RCC 7860 (cell line): ENCODE results near the gene RPL3.

Source experiments
- DNase-seq: peaks from one replicate; pipeline ENCODE4 v3.0.0-alpha.2; 2015; ENCODE audit warnings: low spot score
- FAIRE-seq: peaks from 2 replicates; lab custom pipeline; 2012; peaks lifted over from hg19 to GRCh38; lab: Jason Lieb, UNC

RPL3 gene

GRCh38 chr22:39302431-39302960 is 16.9 kb downstream of the RPL3 start:
- no peak for DNase-seq
- FAIRE-seq, result no peak

- FAIRE-seq (no peak), DNase-seq (no peak)
Measured at GRCh38 chr22:39301926-39302325, 17.5 kb downstream of the RPL3 start.

- DNase-seq (no peak), FAIRE-seq (no peak)
Measured at GRCh38 chr22:39301108-39301507, 18.3 kb downstream of the RPL3 start.

GRCh38 chr22:39300186-39300830 is 19.1 kb downstream of the RPL3 start:
- FAIRE-seq (no peak), DNase-seq (no peak)

- FAIRE-seq (no peak), DNase-seq (no peak)
Measured at GRCh38 chr22:39299829-39300178, 19.6 kb downstream of the RPL3 start.

- no peak for DNase-seq
- FAIRE-seq, result no peak
Measured at GRCh38 chr22:39298241-39298987, 21.0 kb downstream of the RPL3 start.

GRCh38 chr22:39297490-39298240 is 21.8 kb downstream of the RPL3 start:
- FAIRE-seq (no peak), DNase-seq (no peak)

GRCh38 chr22:39296981-39297489 is 22.4 kb downstream of the RPL3 start:
- DNase-seq (no peak), FAIRE-seq (no peak)

- FAIRE-seq, result no peak
- no peak for DNase-seq
Measured at GRCh38 chr22:39296535-39296934, 22.9 kb downstream of the RPL3 start.

- DNase-seq, result no peak
- no peak for FAIRE-seq
Measured at GRCh38 chr22:39294571-39295468, 24.6 kb downstream of the RPL3 start.

- FAIRE-seq, result no peak
- no peak for DNase-seq
Measured at GRCh38 chr22:39293766-39294368, 25.6 kb downstream of the RPL3 start.

- FAIRE-seq (peak; percentile 95), DNase-seq (peak; percentile 95)
Measured at GRCh38 chr22:39292561-39293074, 26.8 kb downstream of the RPL3 start.

- DNase-seq (peak; percentile 68), FAIRE-seq (peak; percentile 38)
Measured at GRCh38 chr22:39292031-39292462, 27.4 kb downstream of the RPL3 start.

GRCh38 chr22:39291523-39291922 is 27.9 kb downstream of the RPL3 start:
- DNase-seq (no peak), FAIRE-seq (no peak)

GRCh38 chr22:39290724-39291161 is 28.7 kb downstream of the RPL3 start:
- FAIRE-seq (peak; percentile 93), DNase-seq (peak; percentile 97)

GRCh38 chr22:39289975-39290720 is 29.3 kb downstream of the RPL3 start:
- no peak for FAIRE-seq
- peak; percentile 33 for DNase-seq

GRCh38 chr22:39289533-39289932 is 29.9 kb downstream of the RPL3 start:
- DNase-seq, result peak; percentile 86
- FAIRE-seq, result peak; percentile 86

GRCh38 chr22:39288135-39288898 is 31.1 kb downstream of the RPL3 start:
- DNase-seq (peak; percentile 10), FAIRE-seq (no peak)
